ENCODE measurements around the gene EPPIN. TPM values are rescaled to one million over a fixed set of nuclear protein-coding genes. Genes with fewer than 3 reads are reported as not detected.
"Not testable (repeated sequence)": the region's sequence is repeated elsewhere in the genome, so short reads cannot be mapped to it uniquely, and the experiment has no call there.

EPPIN gene
- total RNA-seq, 1 donor from 2014 or later, result not detected

- H3K27ac Mint-ChIP-seq; DNase-seq (ENCODE audit: low spot score); H3K4me3 Mint-ChIP-seq; H3K36me3 Mint-ChIP-seq (ENCODE audit: low read depth); intact Hi-C loops (cut with micrococcal nuclease); H3K9me3 Mint-ChIP-seq; H3K4me1 Mint-ChIP-seq (ENCODE audit: low read depth): not testable (repeated sequence)
- peaks cover 14% of the 10 kb centered on the region for H3K27me3 Mint-ChIP-seq (ENCODE audit: insufficient read depth)
Observed at GRCh38 chr20:45569650-45570049, 22.4 kb upstream of the EPPIN start.

GRCh38 chr20:45564760-45565276, 17.6 kb upstream of the EPPIN start:
- Mint-ChIP-seq H3K4me1 (ENCODE audit: low read depth) (no peaks in the 10 kb centered on the region), H3K4me3 (no peak overlapping the region), H3K9me3 (peaks cover 3% of the 10 kb centered on the region), H3K27me3 (ENCODE audit: insufficient read depth) (peaks cover 8% of the 10 kb centered on the region), H3K27ac (no peak overlapping the region), H3K36me3 (ENCODE audit: low read depth) (no peaks in the 10 kb centered on the region)
- intact Hi-C loops (cut with micrococcal nuclease), result no loop called here
- no peak for DNase-seq (ENCODE audit: low spot score)

- no peak for DNase-seq (ENCODE audit: low spot score)
- H3K4me1 Mint-ChIP-seq (ENCODE audit: low read depth), result no peaks in the 10 kb centered on the region
- no peak overlapping the region for H3K27ac Mint-ChIP-seq
- H3K9me3 Mint-ChIP-seq, result no peaks in the 10 kb centered on the region
- peaks cover 10% of the 10 kb centered on the region for H3K27me3 Mint-ChIP-seq (ENCODE audit: insufficient read depth)
- intact Hi-C loops (cut with micrococcal nuclease), result no loop called here
- H3K4me3 Mint-ChIP-seq, result no peak overlapping the region
- no peaks in the 10 kb centered on the region for H3K36me3 Mint-ChIP-seq (ENCODE audit: low read depth)
Observed at GRCh38 chr20:45555198-45555597, 8.0 kb upstream of the EPPIN start.

- Mint-ChIP-seq H3K27ac (no peak overlapping the region), H3K4me3 (no peak overlapping the region), H3K27me3 (ENCODE audit: insufficient read depth) (peaks cover 13% of the 10 kb centered on the region), H3K9me3 (no peaks in the 10 kb centered on the region), H3K4me1 (ENCODE audit: low read depth) (no peaks in the 10 kb centered on the region), H3K36me3 (ENCODE audit: low read depth) (no peaks in the 10 kb centered on the region)
- no peak for DNase-seq (ENCODE audit: low spot score)
- intact Hi-C loops (cut with micrococcal nuclease), result no loop called here
Observed at GRCh38 chr20:45552456-45552855, 5.3 kb upstream of the EPPIN start.

GRCh38 chr20:45550765-45551164, 3.6 kb upstream of the EPPIN start:
- Mint-ChIP-seq H3K9me3 (no peaks in the 10 kb centered on the region), H3K27me3 (ENCODE audit: insufficient read depth) (peaks cover 21% of the 10 kb centered on the region), H3K36me3 (ENCODE audit: low read depth) (no peaks in the 10 kb centered on the region), H3K27ac (no peak overlapping the region), H3K4me1 (ENCODE audit: low read depth) (no peaks in the 10 kb centered on the region), H3K4me3 (no peak overlapping the region)
- intact Hi-C loops (cut with micrococcal nuclease), result no loop called here
- no peak for DNase-seq (ENCODE audit: low spot score)

GRCh38 chr20:45548410-45548809, 1.2 kb upstream of the EPPIN start:
- no peak for DNase-seq (ENCODE audit: low spot score)
- no peak overlapping the region for H3K4me3 Mint-ChIP-seq
- H3K9me3 Mint-ChIP-seq, result no peaks in the 10 kb centered on the region
- intact Hi-C loops (cut with micrococcal nuclease), result no loop called here
- no peaks in the 10 kb centered on the region for H3K4me1 Mint-ChIP-seq (ENCODE audit: low read depth)
- H3K36me3 Mint-ChIP-seq (ENCODE audit: low read depth), result no peaks in the 10 kb centered on the region
- peaks cover 17% of the 10 kb centered on the region for H3K27me3 Mint-ChIP-seq (ENCODE audit: insufficient read depth)
- H3K27ac Mint-ChIP-seq, result no peak overlapping the region

- no peaks in the 10 kb centered on the region for H3K9me3 Mint-ChIP-seq
- H3K27me3 Mint-ChIP-seq (ENCODE audit: insufficient read depth), result peaks cover 21% of the 10 kb centered on the region
- H3K4me3 Mint-ChIP-seq, result no peak overlapping the region
- H3K27ac Mint-ChIP-seq, result no peak overlapping the region
- no peaks in the 10 kb centered on the region for H3K36me3 Mint-ChIP-seq (ENCODE audit: low read depth)
- H3K4me1 Mint-ChIP-seq (ENCODE audit: low read depth), result no peaks in the 10 kb centered on the region
- no peak for DNase-seq (ENCODE audit: low spot score)
- intact Hi-C loops (cut with micrococcal nuclease), result loop anchor here (1.0 kb wide), 1 partner anchor 225 kb away; no protein-coding TSS in a partner anchor
Observed at GRCh38 chr20:45545754-45546453, 1.3 kb downstream of the EPPIN start.

GRCh38 chr20:45545351-45545750, 1.9 kb downstream of the EPPIN start:
- Mint-ChIP-seq H3K27me3 (ENCODE audit: insufficient read depth) (peaks cover 20% of the 10 kb centered on the region), H3K27ac (no peak overlapping the region), H3K36me3 (ENCODE audit: low read depth) (no peaks in the 10 kb centered on the region), H3K4me1 (ENCODE audit: low read depth) (no peaks in the 10 kb centered on the region), H3K4me3 (no peak overlapping the region), H3K9me3 (no peaks in the 10 kb centered on the region)
- DNase-seq (ENCODE audit: low spot score), result no peak
- intact Hi-C loops (cut with micrococcal nuclease), result no loop called here

GRCh38 chr20:45539382-45539781, 7.8 kb downstream of the EPPIN start, which contains the start of gene WFDC6:
Gene WFDC6, minus strand, starts transcription at chr20:45539482. Its CDS starts 75 bp downstream, at chr20:45539407.
- H3K4me3 Mint-ChIP-seq, result no peak within 1 kb of the TSS
- DNase-seq (ENCODE audit: low spot score), result no peak
- intact Hi-C loops (cut with micrococcal nuclease), result no loop called here
- no peaks in the 10 kb centered on the region for H3K9me3 Mint-ChIP-seq
- peaks cover 5% of the 10 kb centered on the region for H3K27me3 Mint-ChIP-seq (ENCODE audit: insufficient read depth)
- H3K4me1 Mint-ChIP-seq (ENCODE audit: low read depth), result no peaks in the 10 kb centered on the region
- H3K36me3 Mint-ChIP-seq (ENCODE audit: low read depth), result no peaks in the 10 kb centered on the region
- no peak within 1 kb of the TSS for H3K27ac Mint-ChIP-seq

- intact Hi-C loops (cut with micrococcal nuclease), result no loop called here
- H3K4me3 Mint-ChIP-seq, result no peak overlapping the region
- DNase-seq (ENCODE audit: low spot score), result no peak
- H3K4me1 Mint-ChIP-seq (ENCODE audit: low read depth), result no peaks in the 10 kb centered on the region
- peaks cover 5% of the 10 kb centered on the region for H3K27me3 Mint-ChIP-seq (ENCODE audit: insufficient read depth)
- no peak overlapping the region for H3K27ac Mint-ChIP-seq
- no peaks in the 10 kb centered on the region for H3K36me3 Mint-ChIP-seq (ENCODE audit: low read depth)
- no peaks in the 10 kb centered on the region for H3K9me3 Mint-ChIP-seq
Observed at GRCh38 chr20:45538209-45538799, 8.9 kb downstream of the EPPIN start.

GRCh38 chr20:45527294-45527693, 19.9 kb downstream of the EPPIN start:
- no peak overlapping the region for H3K4me3 Mint-ChIP-seq
- no peaks in the 10 kb centered on the region for H3K4me1 Mint-ChIP-seq (ENCODE audit: low read depth)
- intact Hi-C loops (cut with micrococcal nuclease), result no loop called here
- no peak overlapping the region for H3K27ac Mint-ChIP-seq
- H3K27me3 Mint-ChIP-seq (ENCODE audit: insufficient read depth), result peaks cover 8% of the 10 kb centered on the region
- no peaks in the 10 kb centered on the region for H3K9me3 Mint-ChIP-seq
- H3K36me3 Mint-ChIP-seq (ENCODE audit: low read depth), result no peaks in the 10 kb centered on the region
- DNase-seq (ENCODE audit: low spot score), result no peak

- H3K36me3 Mint-ChIP-seq (ENCODE audit: low read depth), result no peaks in the 10 kb centered on the region
- H3K9me3 Mint-ChIP-seq, result no peaks in the 10 kb centered on the region
- H3K4me1 Mint-ChIP-seq (ENCODE audit: low read depth), result no peaks in the 10 kb centered on the region
- no peak overlapping the region for H3K4me3 Mint-ChIP-seq
- intact Hi-C loops (cut with micrococcal nuclease), result no loop called here
- H3K27me3 Mint-ChIP-seq (ENCODE audit: insufficient read depth), result peaks cover 16% of the 10 kb centered on the region
- no peak overlapping the region for H3K27ac Mint-ChIP-seq
- DNase-seq (ENCODE audit: low spot score), result no peak
Observed at GRCh38 chr20:45523821-45524220, 23.4 kb downstream of the EPPIN start.

- Mint-ChIP-seq H3K4me3 (no peak overlapping the region), H3K27me3 (ENCODE audit: insufficient read depth) (peaks cover 19% of the 10 kb centered on the region)
Observed at GRCh38 chr20:45518282-45518681, 28.9 kb downstream of the EPPIN start.

More at GRCh38 chr20:45518282-45518681, 28.9 kb downstream of the EPPIN start:
- no peaks in the 10 kb centered on the region for H3K9me3 Mint-ChIP-seq
- no peaks in the 10 kb centered on the region for H3K4me1 Mint-ChIP-seq (ENCODE audit: low read depth)
- no peaks in the 10 kb centered on the region for H3K36me3 Mint-ChIP-seq (ENCODE audit: low read depth)
- intact Hi-C loops (cut with micrococcal nuclease), result no loop called here
- DNase-seq (ENCODE audit: low spot score), result no peak
- H3K27ac Mint-ChIP-seq, result no peak overlapping the region
